HCT116 (cell line): ENCODE measurements around the gene FNBP1L. TPM values are rescaled to one million over a fixed set of nuclear protein-coding genes. Genes with fewer than 3 reads are reported as not detected.

Experiments
- ATAC-seq: fragments of 200-7000 bp; cut with Tn5 transposase; 2 replicates; pipeline ENCODE4 v1.9.1; 2020; ENCODE audit warnings: mild to moderate bottlenecking, moderate library complexity
- BruUV-seq: library from RNA; stranded (reverse); fragments of 400-500 nt; replicated peaks from 2 replicates; lab custom pipeline; 2021; lab: Mats Ljungman, UMichigan
- CTCF ChIA-PET: fragments of 300-600 bp; sonication (Branson Sonifier 250); formaldehyde crosslinking; loops from one replicate; lab custom pipeline; 2021; ENCODE audit warnings: antibody characterized with exemption; lab: Charles Lee
- POLR2A ChIA-PET: fragments of 300-600, 350-600 bp; sonication (Branson Sonifier 250); formaldehyde crosslinking; loops from one replicate; lab custom pipeline; 2021; ENCODE audit warnings: antibody characterized with exemption; lab: Charles Lee
- RAD21 ChIA-PET, 2 experiments: fragments of 300-600 bp; sonication (Branson Sonifier 250); formaldehyde crosslinking; loops; one replicate each; lab custom pipeline; 2023; ENCODE audit warnings: low total read pairs in 2 of 2; ENCODE audit not compliant: uncharacterized antibody in 2 of 2, unreplicated experiment in 2 of 2, low non-redundant PET in 1 of 2; lab: Charles Lee
- DNase-seq: peaks from one replicate; pipeline ENCODE4 v3.0.0-alpha.2; 2010; ENCODE audit warnings: low read depth, low spot score
- H2AFZ ChIP-seq: fragments of 200-600 bp; shearing (Covaris generic), sonication (generic); 2 replicates; pipeline ENCODE4 v1.6.1; 2017; ENCODE audit warnings: low read depth, mixed run types, mixed read lengths, antibody characterized with exemption, low read length; ENCODE audit not compliant: poor library complexity, severe bottlenecking
- H3K27ac ChIP-seq: 2 replicates; pipeline ENCODE4 v1.5.1; 2012; ENCODE audit warnings: low read depth, low read length
- H3K27me3 ChIP-seq: fragments of 200-600 bp; sonication (generic); 2 replicates; pipeline ENCODE4 v1.6.1; 2016; ENCODE audit warnings: mixed run types, low read length, mixed read lengths; ENCODE audit not compliant: insufficient read depth
- H3K36me3 ChIP-seq, 2 experiments: fragments of 200-500 bp in 1 of 2; fragments of 200-600 bp in 1 of 2; sonication (Bioruptor generic) in 1 of 2; sonication (generic) in 1 of 2; 2 replicates each; pipeline versions ENCODE4 v1.5.1 to v1.6.1; 2014 to 2016; ENCODE audit warnings: low read length in 2 of 2, inconsistent platforms in 1 of 2, mixed read lengths in 1 of 2, mixed run types in 1 of 2; ENCODE audit not compliant: insufficient read depth in 2 of 2, control insufficient read depth in 1 of 2
- H3K4me1 ChIP-seq, 2 experiments: fragments of 200-600 bp in 1 of 2; sonication (generic) in 1 of 2; 2 replicates each; pipeline versions ENCODE4 v1.5.1 to v1.6.1; 2012 to 2017; ENCODE audit warnings: low read length in 2 of 2, inconsistent platforms in 1 of 2, mild to moderate bottlenecking in 1 of 2, mixed read lengths in 1 of 2, mixed run types in 1 of 2, moderate library complexity in 1 of 2; ENCODE audit not compliant: insufficient read depth in 2 of 2, control insufficient read depth in 1 of 2
- H3K4me2 ChIP-seq: fragments of 200-600 bp; sonication (generic); 2 replicates; pipeline ENCODE4 v1.6.1; 2017; ENCODE audit warnings: mixed run types, low read length, mixed read lengths
- H3K4me3 ChIP-seq, 2 experiments: fragments of 200-600 bp in 1 of 2; sonication (generic) in 1 of 2; replicated peaks in 1 of 2; 2 replicates each; pipeline ENCODE4 v1.5.1; 2011 to 2016; ENCODE audit warnings: low read length in 2 of 2, control low read depth in 1 of 2, low read depth in 1 of 2, mild to moderate bottlenecking in 1 of 2, mixed read lengths in 1 of 2, mixed run types in 1 of 2
- H3K79me2 ChIP-seq: fragments of 200-600 bp; sonication (generic); 2 replicates; pipeline ENCODE4 v1.6.1; 2017; ENCODE audit warnings: mild to moderate bottlenecking, mixed run types, low read length, moderate library complexity, mixed read lengths; ENCODE audit not compliant: insufficient read depth
- H3K9ac ChIP-seq: fragments of 200-600 bp; sonication (generic); 2 replicates; pipeline ENCODE4 v1.6.1; 2016; ENCODE audit warnings: low read length, mixed read lengths
- H3K9me2 ChIP-seq: fragments of 200-600 bp; sonication (generic), shearing (Covaris generic); 2 replicates; pipeline ENCODE4 v1.6.1; 2017; ENCODE audit warnings: mixed run types, mild to moderate bottlenecking, moderate library complexity; ENCODE audit not compliant: insufficient read depth
- H3K9me3 ChIP-seq, 2 experiments: fragments of 200-500 bp in 1 of 2; fragments of 200-600 bp in 1 of 2; sonication (Bioruptor generic) in 1 of 2; sonication (generic) in 1 of 2; 2 replicates each; pipeline ENCODE4 v1.6.1; 2014 to 2017; ENCODE audit warnings: low read length in 2 of 2, mixed read lengths in 2 of 2, inconsistent platforms in 1 of 2, low read depth in 1 of 2, mild to moderate bottlenecking in 1 of 2, mixed run types in 1 of 2, moderate library complexity in 1 of 2; ENCODE audit not compliant: control insufficient read depth in 1 of 2, insufficient read depth in 1 of 2
- H4K20me1 ChIP-seq: fragments of 200-600 bp; sonication (generic), shearing (Covaris generic); 2 replicates; pipeline ENCODE4 v1.6.1; 2017; ENCODE audit warnings: mixed run types, mild to moderate bottlenecking, moderate library complexity; ENCODE audit not compliant: insufficient read depth
- CEBPB ChIP-seq: IDR thresholded peaks from 2 replicates; pipeline ENCODE4 v1.6.1; 2012; ENCODE audit warnings: low read depth
- EGR1 ChIP-seq: IDR thresholded peaks from 2 replicates; pipeline ENCODE4 v1.6.1; 2012; ENCODE audit warnings: low read depth
- ELF1 ChIP-seq: IDR thresholded peaks from 2 replicates; pipeline ENCODE4 v1.6.1; 2012; ENCODE audit warnings: low read depth, borderline replicate concordance
- EZH2phosphoT487 ChIP-seq: fragments of 200-600 bp; IDR thresholded peaks from 2 replicates; pipeline ENCODE4 v1.6.1; 2018; ENCODE audit warnings: antibody characterized with exemption, borderline replicate concordance
- FOSL1 ChIP-seq: IDR thresholded peaks from 2 replicates; pipeline ENCODE4 v1.6.1; 2012; ENCODE audit warnings: low read depth
- JUND ChIP-seq: IDR thresholded peaks from 2 replicates; pipeline ENCODE4 v1.6.1; 2012
- POLR2AphosphoS5 ChIP-seq: IDR thresholded peaks from 2 replicates; pipeline ENCODE4 v1.6.1; 2011; ENCODE audit warnings: mild to moderate bottlenecking, low read depth, low read length, moderate library complexity
- SIN3A ChIP-seq: IDR thresholded peaks from 2 replicates; pipeline ENCODE4 v1.6.1; 2012; ENCODE audit warnings: low read depth
- SP1 ChIP-seq: IDR thresholded peaks from 2 replicates; pipeline ENCODE4 v1.6.1; 2012; ENCODE audit warnings: low read depth
- SRF ChIP-seq: IDR thresholded peaks from 2 replicates; pipeline ENCODE4 v1.6.1; 2012; ENCODE audit warnings: low read depth
- ZFX ChIP-seq: fragments of 450-650 bp; IDR thresholded peaks from 2 replicates; pipeline ENCODE4 v1.6.1; 2017
- intact Hi-C: fragments of 100-400 bp; cut with micrococcal nuclease; formaldehyde crosslinking; loops from 2 replicates; pipeline ENCODE4 v1.10.0; 2022
- total RNA-seq: library from RNA; stranded (reverse); gene quantifications from one replicate; pipeline ENCODE4 v1.2.1, GENCODE V29; 2021; ENCODE audit not compliant: unreplicated experiment
- TF ChIP-seq, protein P1 (sequence below): IDR thresholded peaks from 2 replicates; pipeline ENCODE4 v1.6.1; 2012
- TF ChIP-seq, protein P2 (sequence below): IDR thresholded peaks from 2 replicates; pipeline ENCODE4 v1.6.1; 2012; ENCODE audit warnings: low read depth
- TF ChIP-seq, protein P3 (sequence below): IDR thresholded peaks from 2 replicates; pipeline ENCODE4 v1.6.1; 2012

The FNBP1L gene
- total RNA-seq, 1 experiment from 2014 or later = 26.1 TPM

DNA sequence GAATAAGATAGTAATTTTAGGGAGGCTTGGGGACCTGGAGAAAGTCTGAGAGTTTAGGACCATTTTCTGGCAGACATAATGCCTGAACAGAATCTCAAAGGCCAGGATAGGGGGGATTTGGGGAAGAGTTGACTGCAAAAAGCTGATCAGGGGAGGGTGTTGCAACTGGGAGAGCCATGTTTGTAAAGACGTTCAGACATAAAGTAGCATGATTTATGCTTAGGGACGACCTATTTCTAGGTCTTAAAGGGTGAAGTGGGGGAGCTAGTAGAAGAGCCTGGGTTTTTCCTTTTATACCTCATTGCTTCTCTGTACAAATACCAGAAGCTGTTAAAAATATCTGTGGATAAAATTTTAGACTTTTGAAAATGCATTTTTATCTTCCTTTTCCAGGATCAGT is 51.2 kb downstream of the FNBP1L start:
- Histone ChIP-seq H3K4me2 (no peak overlapping the region), H3K9me3 (no peaks in the 10 kb centered on the region), H3K36me3 (no peaks in the 10 kb centered on the region), H3K4me1 (no peaks in the 10 kb centered on the region), H3K4me3 (no peak overlapping the region), H3K27me3 (no peaks in the 10 kb centered on the region), H3K9me2 (no peaks in the 10 kb centered on the region), H2AFZ (no peak overlapping the region), H4K20me1 (no peaks in the 10 kb centered on the region), H3K79me2 (peaks cover 18% of the 10 kb centered on the region), H3K27ac (no peak overlapping the region), H3K9ac (no peak overlapping the region)
- DNase-seq (no peak), ATAC-seq (no peak)
- TF ChIP-seq ZFX = no peak
- TF ChIP-seq, protein P1, sequence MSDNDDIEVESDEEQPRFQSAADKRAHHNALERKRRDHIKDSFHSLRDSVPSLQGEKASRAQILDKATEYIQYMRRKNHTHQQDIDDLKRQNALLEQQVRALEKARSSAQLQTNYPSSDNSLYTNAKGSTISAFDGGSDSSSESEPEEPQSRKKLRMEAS = no peak
- no peak for TF ChIP-seq POLR2AphosphoS5
- TF ChIP-seq SP1 = no peak
- no peak for TF ChIP-seq EZH2phosphoT487
- TF ChIP-seq, protein P2, sequence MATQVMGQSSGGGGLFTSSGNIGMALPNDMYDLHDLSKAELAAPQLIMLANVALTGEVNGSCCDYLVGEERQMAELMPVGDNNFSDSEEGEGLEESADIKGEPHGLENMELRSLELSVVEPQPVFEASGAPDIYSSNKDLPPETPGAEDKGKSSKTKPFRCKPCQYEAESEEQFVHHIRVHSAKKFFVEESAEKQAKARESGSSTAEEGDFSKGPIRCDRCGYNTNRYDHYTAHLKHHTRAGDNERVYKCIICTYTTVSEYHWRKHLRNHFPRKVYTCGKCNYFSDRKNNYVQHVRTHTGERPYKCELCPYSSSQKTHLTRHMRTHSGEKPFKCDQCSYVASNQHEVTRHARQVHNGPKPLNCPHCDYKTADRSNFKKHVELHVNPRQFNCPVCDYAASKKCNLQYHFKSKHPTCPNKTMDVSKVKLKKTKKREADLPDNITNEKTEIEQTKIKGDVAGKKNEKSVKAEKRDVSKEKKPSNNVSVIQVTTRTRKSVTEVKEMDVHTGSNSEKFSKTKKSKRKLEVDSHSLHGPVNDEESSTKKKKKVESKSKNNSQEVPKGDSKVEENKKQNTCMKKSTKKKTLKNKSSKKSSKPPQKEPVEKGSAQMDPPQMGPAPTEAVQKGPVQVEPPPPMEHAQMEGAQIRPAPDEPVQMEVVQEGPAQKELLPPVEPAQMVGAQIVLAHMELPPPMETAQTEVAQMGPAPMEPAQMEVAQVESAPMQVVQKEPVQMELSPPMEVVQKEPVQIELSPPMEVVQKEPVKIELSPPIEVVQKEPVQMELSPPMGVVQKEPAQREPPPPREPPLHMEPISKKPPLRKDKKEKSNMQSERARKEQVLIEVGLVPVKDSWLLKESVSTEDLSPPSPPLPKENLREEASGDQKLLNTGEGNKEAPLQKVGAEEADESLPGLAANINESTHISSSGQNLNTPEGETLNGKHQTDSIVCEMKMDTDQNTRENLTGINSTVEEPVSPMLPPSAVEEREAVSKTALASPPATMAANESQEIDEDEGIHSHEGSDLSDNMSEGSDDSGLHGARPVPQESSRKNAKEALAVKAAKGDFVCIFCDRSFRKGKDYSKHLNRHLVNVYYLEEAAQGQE = no peak
- no peak for TF ChIP-seq EGR1
- TF ChIP-seq FOSL1 = no peak
- TF ChIP-seq CEBPB = no peak
- no peak for TF ChIP-seq SIN3A
- TF ChIP-seq ELF1 = no peak
- TF ChIP-seq JUND = no peak
- TF ChIP-seq, protein P3, sequence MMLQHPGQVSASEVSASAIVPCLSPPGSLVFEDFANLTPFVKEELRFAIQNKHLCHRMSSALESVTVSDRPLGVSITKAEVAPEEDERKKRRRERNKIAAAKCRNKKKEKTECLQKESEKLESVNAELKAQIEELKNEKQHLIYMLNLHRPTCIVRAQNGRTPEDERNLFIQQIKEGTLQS = no peak
- TF ChIP-seq SRF = no peak
- BruUV-seq = no TSS peak
- intact Hi-C loops = no loop called here
- POLR2A ChIA-PET = no interaction called here
- CTCF ChIA-PET = no interaction called here
- RAD21 ChIA-PET = no interaction called here
